ENCODE data around the gene THAP4.

The THAP4 gene

GRCh38 chr2:241561832-241562231, 75.1 kb downstream of the THAP4 start:
- H3K4me2 ChIP-seq (ENCODE audit: low read depth, low read length, poor library complexity, severe bottlenecking) = no peak overlapping the region
- no peak for TF ChIP-seq CTCF (IDR thresholded peaks at IDR 0.05; ENCODE audit: insufficient read depth, low read length, poor library complexity, severe bottlenecking)
- no peak for TF ChIP-seq EZH2phosphoT487 (conservative IDR thresholded peaks at IDR 0.05; ENCODE audit: low read length)
- H3F3A ChIP-seq (ENCODE audit: insufficient read depth) = 0 out of 2 replicates have a peak, but pooled peaks cover 3% of the 10 kb centered on the region
- no peak overlapping the region for H2AFZ ChIP-seq (ENCODE audit: low read depth, low read length, severe bottlenecking)
- H3K27ac ChIP-seq (ENCODE audit: low read depth, low read length) = no peak overlapping the region
- no peak overlapping the region for H3K4me3 ChIP-seq (ENCODE audit: insufficient read depth, low read length, poor library complexity, severe bottlenecking)
- no peaks in the 10 kb centered on the region for H3K9me3 ChIP-seq (ENCODE audit: insufficient read depth, low read length)
- no peaks in the 10 kb centered on the region for H3K79me2 ChIP-seq (ENCODE audit: insufficient read depth, low read length)
- no peaks in the 10 kb centered on the region for H3K36me3 ChIP-seq (ENCODE audit: low read length)
- no peak overlapping the region for H3K9ac ChIP-seq (ENCODE audit: low read length)
- H3K9me2 ChIP-seq (replicated peaks; ENCODE audit: insufficient read depth, low read length) = no peaks in the 10 kb centered on the region
- H4K20me1 ChIP-seq (ENCODE audit: low read depth, low read length) = no peaks in the 10 kb centered on the region
- H3K27me3 ChIP-seq (ENCODE audit: low read length) = no peaks in the 10 kb centered on the region

GRCh38 chr2:241560883-241561474, 76.0 kb downstream of the THAP4 start:
- Histone ChIP-seq H3K4me2 (ENCODE audit: low read depth, low read length, poor library complexity, severe bottlenecking) (no peak overlapping the region), H4K20me1 (ENCODE audit: low read depth, low read length) (no peaks in the 10 kb centered on the region), H3K4me3 (ENCODE audit: insufficient read depth, low read length, poor library complexity, severe bottlenecking) (no peak overlapping the region)

GRCh38 chr2:241560162-241560882, 76.6 kb downstream of the THAP4 start:
- H3K9ac ChIP-seq (ENCODE audit: low read length) = no peak overlapping the region
- 0 out of 2 replicates have a peak, but pooled peaks cover 4% of the 10 kb centered on the region for H3F3A ChIP-seq (ENCODE audit: insufficient read depth)
- no peak overlapping the region for H3K27ac ChIP-seq (ENCODE audit: low read depth, low read length)
- no peak overlapping the region for H3K4me2 ChIP-seq (ENCODE audit: low read depth, low read length, poor library complexity, severe bottlenecking)
- no peaks in the 10 kb centered on the region for H3K36me3 ChIP-seq (ENCODE audit: low read length)
- no peaks in the 10 kb centered on the region for H3K9me2 ChIP-seq (replicated peaks; ENCODE audit: insufficient read depth, low read length)
- H3K79me2 ChIP-seq (ENCODE audit: insufficient read depth, low read length) = no peaks in the 10 kb centered on the region
- no peaks in the 10 kb centered on the region for H3K27me3 ChIP-seq (ENCODE audit: low read length)
- no peak overlapping the region for H3K4me3 ChIP-seq (ENCODE audit: insufficient read depth, low read length, poor library complexity, severe bottlenecking)
- H2AFZ ChIP-seq (ENCODE audit: low read depth, low read length, severe bottlenecking) = no peak overlapping the region
- no peaks in the 10 kb centered on the region for H3K9me3 ChIP-seq (ENCODE audit: insufficient read depth, low read length)
- no peaks in the 10 kb centered on the region for H4K20me1 ChIP-seq (ENCODE audit: low read depth, low read length)
- TF ChIP-seq EZH2phosphoT487 (conservative IDR thresholded peaks at IDR 0.05; ENCODE audit: low read length) (no peak), CTCF (IDR thresholded peaks at IDR 0.05; ENCODE audit: insufficient read depth, low read length, poor library complexity, severe bottlenecking) (no peak)

More at GRCh38 chr2:241560883-241561474, 76.0 kb downstream of the THAP4 start:
- TF ChIP-seq CTCF (IDR thresholded peaks at IDR 0.05; ENCODE audit: insufficient read depth, low read length, poor library complexity, severe bottlenecking) (no peak), EZH2phosphoT487 (conservative IDR thresholded peaks at IDR 0.05; ENCODE audit: low read length) (no peak)
- Histone ChIP-seq H3F3A (ENCODE audit: insufficient read depth) (0 out of 2 replicates have a peak, but pooled peaks cover 4% of the 10 kb centered on the region), H3K27me3 (ENCODE audit: low read length) (no peaks in the 10 kb centered on the region), H3K79me2 (ENCODE audit: insufficient read depth, low read length) (no peaks in the 10 kb centered on the region), H3K36me3 (ENCODE audit: low read length) (no peaks in the 10 kb centered on the region), H3K9ac (ENCODE audit: low read length) (no peak overlapping the region), H3K27ac (ENCODE audit: low read depth, low read length) (no peak overlapping the region), H3K9me3 (ENCODE audit: insufficient read depth, low read length) (no peaks in the 10 kb centered on the region), H3K9me2 (replicated peaks; ENCODE audit: insufficient read depth, low read length) (no peaks in the 10 kb centered on the region), H2AFZ (ENCODE audit: low read depth, low read length, severe bottlenecking) (no peak overlapping the region)

Measured in SU-DHL-6 (cell line).